Stimulated activated CD8-positive, alpha-beta memory T cell treated with anti-CD3 and anti-CD28 coated beads, Interleukin-15, amount 100 ng/mL, for 1 hour (primary cell): ENCODE measurements around the gene STPG4.
"Not testable (repeated sequence)": the region's sequence is repeated elsewhere in the genome, so short reads cannot be mapped to it uniquely, and the experiment has no call there.

Experiments
- DNase-seq: peaks from one replicate; pipeline ENCODE4 v3.0.0-alpha.2; 2020; ENCODE audit warnings: low read depth

STPG4 gene

GRCh38 chr2:47172922-47173695 is 18.0 kb upstream of the STPG4 start:
- DNase-seq = no peak

DNA sequence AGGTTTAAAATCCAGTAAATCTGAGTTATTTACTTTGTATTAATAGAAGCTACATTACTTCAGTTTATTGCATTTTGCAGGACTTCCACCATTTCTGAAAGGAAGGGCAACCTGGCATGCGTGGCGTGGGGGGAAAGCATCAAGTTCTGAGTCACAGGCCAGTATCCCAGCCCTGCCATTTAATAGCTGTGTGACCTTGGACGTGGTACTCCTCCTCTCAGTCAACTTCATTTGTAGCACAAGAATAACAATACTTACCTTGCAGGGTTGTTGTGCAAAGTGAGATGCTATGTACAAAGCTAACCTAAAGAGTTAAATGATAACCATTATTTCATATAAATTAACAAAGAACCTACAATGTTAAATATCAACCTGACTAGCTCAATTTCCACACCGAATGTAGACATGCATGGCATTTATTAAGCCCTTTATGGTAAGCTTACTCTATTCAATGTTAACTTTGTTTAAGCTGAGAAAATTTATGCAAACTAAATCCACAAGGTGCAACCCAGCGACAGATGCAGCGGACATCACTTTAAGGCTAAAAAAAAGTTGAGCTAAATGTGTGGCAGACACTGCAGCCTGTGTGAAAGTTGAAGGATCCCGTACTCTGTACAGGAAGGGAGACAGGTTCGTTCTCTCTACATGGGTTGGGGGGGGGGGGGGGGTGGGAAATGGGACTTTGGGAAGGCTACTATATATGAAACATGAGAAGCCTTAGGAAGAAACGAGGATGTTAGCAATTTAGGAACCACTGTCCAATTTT is 17.2 kb upstream of the STPG4 start:
- DNase-seq = no peak

GRCh38 chr2:47169784-47170183 is 14.7 kb upstream of the STPG4 start:
- no peak for DNase-seq

DNA sequence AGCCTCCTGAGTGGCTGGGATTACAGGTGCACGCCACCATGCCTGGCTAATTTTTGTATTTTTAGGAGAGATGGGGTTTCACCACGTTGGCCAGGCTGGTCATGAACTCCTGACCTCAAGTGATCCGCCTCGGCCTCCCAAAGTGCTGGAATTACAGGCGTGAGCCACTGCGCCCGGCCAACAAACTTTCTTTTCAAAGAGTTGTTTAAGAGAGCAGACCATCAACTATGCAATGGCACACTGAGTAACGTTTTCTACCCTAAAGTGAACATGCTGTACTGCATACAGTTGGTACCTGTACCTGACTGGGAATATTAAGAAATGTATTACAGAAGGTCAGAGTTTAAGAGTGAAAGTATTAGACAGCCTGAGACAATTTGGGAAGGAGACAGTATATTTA is 13.8 kb upstream of the STPG4 start:
- not testable (repeated sequence) for DNase-seq

GRCh38 chr2:47167149-47167548 is 12.0 kb upstream of the STPG4 start:
- no peak for DNase-seq

DNA sequence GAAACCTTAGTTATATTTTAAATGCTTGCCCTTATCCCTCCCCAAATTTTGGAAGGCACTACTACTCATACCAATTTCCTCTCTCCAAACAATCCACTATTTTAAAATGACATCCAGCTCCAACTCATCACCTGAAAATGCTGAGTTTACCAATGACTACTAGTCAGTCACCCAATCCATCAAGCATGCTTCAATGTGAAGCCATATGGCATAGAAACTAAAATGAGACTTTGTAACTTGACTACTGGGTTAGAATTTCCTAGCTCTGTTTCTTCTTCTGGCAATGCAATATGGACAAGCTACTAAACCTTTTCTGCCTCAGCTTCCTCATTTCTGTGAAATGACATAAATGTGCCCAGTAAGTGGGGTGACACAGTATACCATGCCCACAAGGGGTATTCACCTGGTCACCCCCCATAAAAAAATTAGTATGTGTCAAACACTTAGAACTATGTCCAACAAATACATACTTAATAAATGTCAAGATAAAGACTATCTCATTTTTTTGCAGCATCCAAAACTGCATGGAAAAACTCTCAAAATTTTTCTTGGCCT is 10.0 kb upstream of the STPG4 start:
- DNase-seq = no peak

- no peak for DNase-seq
These were observed 7.7 kb upstream of the STPG4 start for GRCh38 chr2:47162780-47163179.

- DNase-seq = no peak
These were observed 6.4 kb upstream of the STPG4 start for GRCh38 chr2:47161475-47161874.

GRCh38 chr2:47160660-47161059 is 5.6 kb upstream of the STPG4 start:
- no peak for DNase-seq

- no peak for DNase-seq
These were observed 5.1 kb upstream of the STPG4 start for GRCh38 chr2:47160211-47160610.

DNA sequence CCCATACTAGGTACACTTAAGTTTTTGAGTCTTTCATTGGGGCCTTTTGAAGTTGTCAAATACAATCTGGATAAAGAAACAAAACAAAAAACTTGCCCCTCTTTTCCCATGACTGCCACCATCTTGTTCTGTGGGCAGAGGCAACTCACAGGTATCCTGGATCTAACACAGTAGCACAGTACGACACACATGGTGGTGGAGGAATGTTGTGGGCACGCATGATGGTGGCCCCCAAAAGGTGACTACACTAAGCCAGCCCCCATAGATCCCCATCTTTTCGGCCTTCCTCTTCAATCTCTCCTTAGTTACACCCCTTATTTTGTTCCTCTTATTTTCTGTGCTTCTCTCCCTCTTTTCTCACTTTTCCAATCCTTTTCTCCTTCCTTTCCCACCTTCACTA is 4.5 kb upstream of the STPG4 start:
- no peak for DNase-seq

DNA sequence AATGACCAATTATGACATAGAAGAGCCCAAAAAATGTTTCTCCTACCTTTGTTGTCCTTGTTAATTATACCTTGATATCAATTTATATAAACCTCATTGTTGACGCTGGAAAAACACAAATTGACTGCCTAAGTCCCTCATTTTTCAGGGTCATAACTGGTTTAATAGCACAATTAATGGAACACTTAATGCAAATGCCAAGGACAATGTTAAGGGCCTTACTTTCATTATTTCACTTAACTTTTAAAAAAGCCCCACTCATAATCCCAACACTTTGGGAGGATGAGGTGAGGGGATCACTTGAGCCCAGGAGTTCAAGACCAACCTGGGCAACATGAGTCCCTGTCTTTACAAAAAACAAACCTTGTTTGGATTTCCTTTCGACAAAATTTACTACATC is 3.5 kb upstream of the STPG4 start:
- no peak for DNase-seq

GRCh38 chr2:47152803-47153202 is 2.3 kb downstream of the STPG4 start:
- no peak for DNase-seq

DNA sequence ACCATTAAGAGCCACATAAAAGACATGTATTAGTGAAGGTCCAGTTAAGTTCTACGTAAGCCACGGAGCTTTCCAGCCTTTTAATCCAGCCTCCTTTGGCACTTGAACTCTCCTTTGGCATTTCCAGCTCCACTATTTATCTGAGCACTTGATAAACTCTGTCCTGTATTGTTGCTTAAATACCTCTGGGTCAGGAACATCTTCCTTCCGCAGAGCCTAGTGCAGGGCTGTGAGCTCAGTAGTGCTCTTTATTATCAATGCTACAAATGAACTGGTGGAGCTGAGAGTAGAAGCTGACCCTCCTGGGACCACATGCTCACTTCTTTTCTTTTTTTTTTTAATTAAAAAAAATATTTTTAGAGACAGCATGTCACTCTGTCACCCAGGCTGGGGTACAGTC is 4.9 kb downstream of the STPG4 start:
- no peak for DNase-seq

DNA sequence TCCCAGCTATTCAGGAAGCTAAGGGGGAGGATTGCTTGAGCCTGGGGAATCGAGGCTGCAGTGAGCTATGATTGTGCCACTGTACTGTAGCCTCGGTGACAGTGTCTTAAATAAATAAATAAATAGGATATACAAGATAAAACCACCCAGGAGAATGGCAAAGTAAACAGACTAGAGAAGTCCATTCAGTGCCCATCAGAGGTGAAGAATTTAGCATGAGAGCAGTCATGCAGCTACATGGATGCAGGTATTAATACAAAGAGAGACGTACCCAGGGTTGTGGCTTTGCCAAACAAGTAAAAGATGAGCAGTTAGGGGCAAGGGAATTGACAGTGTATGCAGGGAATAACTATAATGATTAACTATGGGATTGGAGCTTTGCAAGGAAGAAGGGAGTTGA is 8.1 kb downstream of the STPG4 start:
- no peak for DNase-seq

DNA sequence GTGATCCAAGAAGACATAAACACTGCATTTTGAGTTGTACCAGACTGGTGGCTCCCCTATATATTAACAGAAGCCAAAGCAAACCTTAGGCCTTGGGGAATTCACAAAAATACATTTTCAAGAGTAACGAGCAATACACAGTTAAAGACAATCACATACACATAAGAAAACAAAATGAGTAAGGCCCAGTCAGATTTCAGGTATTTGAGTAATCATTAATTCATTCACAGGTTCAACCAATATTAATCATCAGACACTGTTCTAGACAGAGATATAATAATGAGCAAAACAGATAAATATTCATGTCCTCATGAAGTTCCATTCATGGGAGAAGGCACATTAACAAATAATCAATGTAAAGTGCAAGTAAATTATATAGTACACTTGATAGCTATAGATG is 9.6 kb downstream of the STPG4 start:
- no peak for DNase-seq

DNA sequence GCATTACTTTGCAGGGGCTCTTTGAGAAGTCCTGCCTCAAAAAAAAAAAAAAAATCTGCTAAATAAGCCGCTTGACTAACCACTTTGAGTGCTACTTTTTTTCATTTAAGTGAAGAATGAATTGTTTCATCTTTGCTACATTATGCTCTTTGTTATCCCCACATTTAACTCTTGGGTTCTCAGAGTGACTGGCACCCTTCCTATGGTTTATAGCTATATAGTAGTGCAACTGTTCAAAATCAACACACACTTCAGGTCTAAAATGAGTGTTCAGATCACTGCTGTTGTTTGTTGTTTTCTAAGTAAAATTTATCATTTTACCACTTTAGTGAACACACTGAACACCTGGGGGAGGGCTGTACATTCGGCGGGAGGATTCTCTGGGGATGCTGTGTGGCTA is 13.6 kb downstream of the STPG4 start:
- no peak for DNase-seq

- DNase-seq = no peak
These were observed 20.6 kb downstream of the STPG4 start for GRCh38 chr2:47134386-47135090.

DNA sequence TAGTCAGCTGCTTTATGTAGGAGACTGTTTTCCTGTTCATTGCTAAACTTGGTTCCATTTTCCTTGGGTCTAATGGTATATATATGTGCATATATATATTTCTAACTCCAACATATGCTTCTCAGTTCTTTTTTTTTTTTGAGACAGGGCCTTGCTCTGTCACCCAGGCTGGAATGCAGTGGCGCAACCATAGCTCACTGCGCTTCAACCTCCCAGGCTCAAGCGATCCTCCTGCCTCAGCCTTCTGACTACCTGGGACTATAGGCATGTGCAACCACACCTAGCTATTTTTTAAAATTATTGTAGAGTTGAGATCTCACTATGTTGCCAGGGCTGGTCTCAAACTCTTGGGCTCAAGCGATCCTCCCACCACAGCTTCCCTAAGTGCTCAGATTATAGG is 22.1 kb downstream of the STPG4 start:
- no peak for DNase-seq

DNA sequence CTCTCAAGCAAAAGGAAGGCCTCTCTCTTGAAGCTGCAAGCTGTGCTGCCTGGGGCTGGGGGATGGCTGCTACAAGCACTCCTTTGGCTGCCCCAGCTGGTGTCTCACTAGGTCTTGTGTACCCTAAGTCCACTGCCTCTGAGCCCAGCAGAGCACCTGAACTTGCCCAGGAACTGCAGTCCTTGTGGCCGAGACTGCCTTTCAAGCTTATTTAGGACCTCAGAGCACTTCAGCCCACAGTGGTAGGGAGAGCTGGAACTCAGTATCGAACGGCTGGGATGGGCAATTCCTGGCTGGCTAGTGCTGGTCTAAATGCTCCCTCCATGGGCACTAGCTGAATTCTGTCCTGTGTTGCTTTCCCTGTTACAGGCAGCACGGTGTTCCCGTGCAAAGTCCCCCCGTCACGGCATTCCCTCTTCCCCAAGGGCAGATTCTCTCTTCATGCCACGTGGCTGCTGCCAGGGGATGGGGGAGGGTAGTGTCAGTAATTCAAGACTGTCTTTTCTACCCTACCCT is 25.9 kb downstream of the STPG4 start:
- DNase-seq = no peak

DNA sequence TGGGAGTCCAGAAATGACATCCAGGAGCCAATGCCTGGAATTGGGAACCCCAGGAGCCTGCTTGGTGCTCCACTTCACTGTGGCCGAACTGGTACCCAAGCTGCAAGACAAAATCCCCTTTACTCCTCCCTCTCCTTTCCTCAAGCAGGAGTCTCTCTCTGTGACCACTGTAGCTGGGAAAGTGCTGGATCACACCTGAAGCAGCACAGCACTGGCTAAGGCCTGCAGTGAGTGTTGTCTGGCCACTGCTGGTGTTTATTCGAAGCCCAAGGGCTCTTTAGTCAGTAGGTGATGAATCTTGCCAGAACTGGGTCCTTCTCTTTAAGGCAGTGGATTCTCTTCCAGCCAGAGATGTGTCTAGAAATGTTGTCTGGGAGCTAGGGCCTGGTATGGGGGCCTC is 26.4 kb downstream of the STPG4 start:
- no peak for DNase-seq

DNA sequence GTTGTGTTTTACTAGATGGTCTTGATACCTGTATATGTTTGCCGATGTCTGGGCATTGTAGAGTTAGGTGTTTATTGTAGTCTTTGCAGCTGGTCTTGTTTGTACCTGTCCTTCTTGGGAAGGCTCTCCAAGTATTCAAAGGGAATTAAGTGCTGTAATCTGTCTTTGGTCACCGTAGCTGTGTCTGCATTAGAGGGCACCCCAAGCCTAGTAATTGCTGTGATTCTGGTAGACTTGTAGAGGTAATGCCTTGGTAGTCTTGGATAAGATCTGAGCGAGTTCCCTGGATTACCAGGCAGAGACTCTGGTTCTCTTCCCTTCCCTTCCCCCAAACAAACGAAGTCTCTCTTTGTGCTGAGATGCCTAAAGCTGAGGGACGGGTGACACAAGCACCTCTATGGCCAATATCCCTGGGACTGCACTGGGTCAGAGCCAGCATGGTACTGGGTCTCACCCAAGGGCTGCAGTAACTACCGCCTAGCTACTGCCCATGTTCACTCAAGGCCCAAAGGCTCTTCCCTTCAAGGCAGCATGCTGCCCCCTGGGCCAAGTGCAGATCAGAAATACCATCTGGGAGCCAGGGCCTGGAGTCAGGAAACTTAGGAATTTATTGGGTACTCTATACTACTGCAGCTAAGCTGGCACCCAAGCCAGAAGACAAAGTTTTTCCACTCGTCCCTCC is 27.1 kb downstream of the STPG4 start:
- no peak for DNase-seq
